GM21786 (cell line): ENCODE measurements around the gene CARD10.

ENCODE experiments used
- ATAC-seq: cut with Tn5 transposase; IDR thresholded peaks from one replicate; pipeline ENCODE4 v1.9.1; 2021; ENCODE audit not compliant: unreplicated experiment

CARD10 gene

DNA sequence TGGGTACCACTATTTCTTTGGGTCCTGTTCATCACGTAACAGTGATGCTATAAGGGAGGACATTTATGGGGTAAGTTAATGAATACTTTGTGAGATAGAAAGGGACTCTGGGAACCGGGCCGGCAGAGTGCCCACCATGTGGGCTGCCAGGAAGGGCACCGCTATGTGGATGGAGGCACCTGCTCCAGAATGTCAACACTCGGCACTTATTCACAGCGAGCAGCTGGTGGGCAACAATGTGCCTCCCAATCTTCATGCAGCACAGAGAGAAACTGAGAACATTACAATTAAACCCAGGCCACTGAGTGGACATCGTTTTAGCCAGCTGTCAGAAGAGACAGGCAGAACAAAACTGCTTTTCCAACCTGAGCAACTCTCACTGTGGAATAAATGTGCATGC, 76.1 kb downstream of the CARD10 start:
- no peak for ATAC-seq

DNA sequence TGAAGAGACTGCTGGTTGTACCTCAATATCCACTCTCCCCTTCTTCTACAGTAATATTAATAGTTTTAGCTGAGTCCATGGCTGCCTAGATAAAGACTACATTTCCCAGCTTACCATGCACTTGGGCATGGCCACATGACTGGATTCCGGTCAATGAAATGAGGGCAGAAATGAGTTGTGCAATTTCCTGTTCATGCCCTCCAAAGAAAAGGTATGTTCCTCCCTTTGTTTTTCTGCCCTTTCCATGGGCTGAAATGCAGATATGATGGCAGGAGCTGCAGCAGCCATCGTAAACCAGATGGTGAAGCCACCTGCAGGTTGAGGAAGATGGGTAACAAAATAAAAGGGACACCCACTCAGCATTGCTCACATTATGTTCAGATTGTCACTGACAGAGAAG, 76.7 kb downstream of the CARD10 start:
- no peak for ATAC-seq

DNA sequence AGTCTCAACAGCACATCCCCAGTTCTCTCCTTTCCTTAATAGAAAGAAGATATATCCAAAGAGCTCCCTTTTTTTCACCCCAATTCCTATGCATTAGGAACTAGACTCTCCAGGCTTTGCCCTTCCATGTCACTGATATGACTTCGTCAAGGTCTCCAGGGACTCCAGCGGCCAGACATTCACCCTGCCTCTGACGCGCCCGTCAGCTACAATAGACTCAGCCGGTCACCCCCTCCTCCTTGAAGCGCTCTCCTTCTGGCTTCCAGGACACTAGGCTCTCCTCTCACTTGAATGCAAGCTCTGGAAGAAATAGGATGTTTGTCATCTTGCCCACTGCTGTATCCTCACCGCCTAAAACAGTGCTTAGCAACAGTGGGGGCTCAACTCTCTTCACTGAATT, 77.1 kb downstream of the CARD10 start:
- no peak for ATAC-seq

DNA sequence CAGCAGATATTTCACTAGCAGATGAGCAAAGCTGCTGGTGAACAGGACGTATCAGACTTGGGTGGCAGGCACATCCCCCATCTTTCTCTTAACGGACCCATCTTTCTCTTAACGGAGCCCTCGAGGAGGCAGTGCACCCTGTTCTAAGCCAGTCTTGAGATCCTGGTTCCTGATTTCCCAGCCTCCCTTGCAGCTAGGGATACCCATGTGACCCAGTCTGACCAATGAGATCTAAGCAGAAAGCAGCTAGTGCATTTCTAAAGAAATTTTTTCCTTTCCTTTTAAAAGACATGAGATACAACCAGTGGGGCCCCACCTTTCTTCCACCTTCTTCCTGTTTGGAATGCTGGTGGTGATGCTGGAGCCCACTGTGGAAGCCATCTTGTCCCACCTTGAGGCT, 78.3 kb downstream of the CARD10 start:
- no peak for ATAC-seq
